ENCODE results near the gene PTPN9. TPM values are rescaled to one million over a fixed set of nuclear protein-coding genes. Genes with fewer than 3 reads are reported as not detected.
A peak's percentile ranks its signal among the peaks of the same experiment; 100 is the strongest.

Gene PTPN9
- total and polyA plus RNA-seq, 2 of the 4 experiments (the other 2 are of a cell fraction), result 26.5 to 38.9 TPM

- dilution Hi-C loops (cut with HindIII; ENCODE audit: low sequenced_read_pairs, unreplicated experiment), result no loop called here
- Histone ChIP-seq H4K5ac (ENCODE audit: low read depth, low read length) (peak within 1 kb of the TSS; percentile 92), H3K56ac (ENCODE audit: extremely low read depth, insufficient read depth, low read length) (peak within 1 kb of the TSS; percentile 72), H4K91ac (ENCODE audit: insufficient read depth, low read depth, low read length) (peak within 1 kb of the TSS; percentile 97), H3K27ac (ENCODE audit: insufficient read depth, low read length) (peak within 1 kb of the TSS; percentile 95), H2AFZ (replicated peaks; ENCODE audit: low read length, poor library complexity) (peak within 1 kb of the TSS; percentile 98), H3K4me2 (ENCODE audit: low read depth, low read length) (peak within 1 kb of the TSS; percentile 91), H3K23ac (ENCODE audit: low read depth, low read length) (peak within 1 kb of the TSS; percentile 82), H3K4ac (ENCODE audit: low read depth, low read length) (peak within 1 kb of the TSS; percentile 96), H3K36me3 (ENCODE audit: control insufficient read depth, insufficient read depth, low read length) (no peaks in the 10 kb centered on the region), H4K20me1 (ENCODE audit: insufficient read depth, low read length) (0 out of 2 replicates have a peak, but pooled peaks cover 1% of the 10 kb centered on the region), H3K9me3 (ENCODE audit: control insufficient read depth, insufficient read depth, low read length) (no peaks in the 10 kb centered on the region), H3K9ac (ENCODE audit: low read depth, low read length) (peak within 1 kb of the TSS; percentile 93), H2BK120ac (ENCODE audit: low read depth, low read length) (peak within 1 kb of the TSS; percentile 80), H3K79me1 (ENCODE audit: low read depth in 1 of 2, low read length in 2 of 2) (peaks cover 3 to 35% of the 10 kb centered on the region in 2 experiments; a peak in 2 of 4 replicates), H3K9me1 (ENCODE audit: insufficient read depth, low read length) (no peaks in the 10 kb centered on the region; the same call in 1 of the 2 replicates), H2BK5ac (ENCODE audit: low read depth, low read length, poor library complexity, severe bottlenecking) (peak within 1 kb of the TSS; percentile 94), H3K4me1 (ENCODE audit: control insufficient read depth, insufficient read depth, low read length) (peaks cover 5% of the 10 kb centered on the region), H3K18ac (ENCODE audit: low read depth, low read length) (peak within 1 kb of the TSS; percentile 86), H3K4me3 (ENCODE audit: insufficient read depth, low read depth, low read length) (peak within 1 kb of the TSS; percentile 79), H2AK9ac (replicated peaks; ENCODE audit: low read depth, low read length, poor library complexity) (peak within 1 kb of the TSS; percentile 99), H3K27me3 (ENCODE audit: control insufficient read depth, insufficient read depth, low read length) (no peaks in the 10 kb centered on the region), H4K8ac (ENCODE audit: low read depth in 2 of 2, low read length in 2 of 2) (peak within 1 kb of the TSS; percentile 99), H2BK15ac (ENCODE audit: low read depth, low read length) (peak within 1 kb of the TSS; percentile 35; the same call in 1 of the 3 replicates), H2AK5ac (ENCODE audit: low read depth, low read length) (peak within 1 kb of the TSS; percentile 91), H3K14ac (replicated peaks; ENCODE audit: low read depth, low read length) (peak within 1 kb of the TSS; percentile 95), H2BK20ac (ENCODE audit: low read depth, low read length) (no peak within 1 kb of the TSS; the same call in 1 of the 2 replicates)
- in situ Hi-C loops (cut with MboI; ENCODE audit: low sequenced_read_pairs), result no loop called here
- ChIA-PET POLR2A (ENCODE audit: unreplicated experiment) (interaction anchor here (0.6 to 1.2 kb wide), 3 partner anchors 10 to 596 kb away, joined by 3 to 5 read pairs (median 4); partner anchors contain the start of gene IMP3), CTCF (interaction anchor here (1.1 kb wide), 1 partner anchor 13 kb away, joined by 7 read pairs; no protein-coding TSS in a partner anchor)
- WGBS, 2 experiments (ENCODE audit: extremely low coverage in 2 of 2, insufficient read length in 1 of 2), result 3% methylated on average over 22 of the region's 47 CpGs; no CpG with 5 or more reads in 1 of the 2 experiments
- TF ChIP-seq BHLHE40 (IDR thresholded peaks at IDR 0.05; ENCODE audit: low read depth, low read length) (peak; percentile 89), MAZ (IDR thresholded peaks at IDR 0.05; ENCODE audit: borderline replicate concordance, low read depth, low read length) (peak; percentile 85; the same call in 1 of the 2 replicates), RFX5 (IDR thresholded peaks at IDR 0.05; ENCODE audit: low read depth, low read length) (no peak), POLR2A (IDR thresholded peaks at IDR 0.05; ENCODE audit: low read depth, low read length) (peak; percentile 25; the same call in 1 of the 2 replicates), NFE2L2 (IDR thresholded peaks at IDR 0.05; ENCODE audit: low read depth, low read length) (peak; percentile 70)
- peak; percentile 86 for DNase-seq
- BruUV-seq (replicated peaks), result no TSS peak
- ATAC-seq (ENCODE audit: low read depth), result peak; percentile 92
- intact Hi-C loops (cut with micrococcal nuclease), result loop anchor here (10.0 kb wide), 1 partner anchor 49 kb away; no protein-coding TSS in a partner anchor
Observed at GRCh38 chr15:75625542-75626347, 46.6 kb upstream of the PTPN9 start, which contains the start of gene SNUPN. Gene SNUPN (minus strand): TSS chr15:75625725. CDS start chr15:75621051, 4,674 bp downstream.
